ENCODE data around the gene SDHD.

SDHD gene

DNA sequence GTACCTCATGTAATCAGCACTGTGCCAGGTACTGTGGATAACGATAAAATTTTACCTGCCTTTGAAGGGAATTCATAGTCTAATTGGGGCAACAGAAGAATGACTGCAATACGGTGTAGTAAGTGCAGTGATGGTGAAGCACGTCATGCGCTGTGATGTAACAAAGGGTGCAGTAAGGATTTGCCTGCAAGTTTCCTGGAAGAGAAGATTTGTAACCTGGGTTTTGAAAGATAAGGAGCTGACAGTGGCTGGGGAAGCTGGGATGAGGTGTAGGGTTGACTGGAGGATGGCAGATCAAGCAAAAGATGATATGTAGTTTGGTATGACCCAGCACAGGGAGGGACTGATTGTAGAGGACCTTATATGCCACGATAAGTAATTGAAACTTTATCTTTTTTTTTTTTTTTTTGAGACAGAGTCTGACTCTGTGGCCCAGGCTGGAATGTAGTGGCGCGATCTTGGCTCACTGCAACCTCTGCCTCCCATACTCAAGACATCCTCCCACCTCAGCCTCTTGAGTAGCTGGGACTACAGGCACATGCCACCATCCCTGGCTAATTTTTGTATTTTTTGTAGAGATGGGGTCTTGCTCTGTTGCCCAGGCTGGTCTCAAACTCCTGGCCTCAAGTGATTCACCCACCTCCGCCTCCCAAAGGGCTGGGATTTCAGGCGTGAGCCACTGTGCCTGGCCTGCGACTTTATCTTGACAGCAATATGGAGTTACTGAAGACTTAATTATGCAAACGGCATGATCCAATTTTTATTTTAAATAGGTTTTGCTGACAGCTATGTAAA lies 11.3 kb downstream of the SDHD start:
- TF ChIP-seq POU6F1 (CRISPR knock-in tag; IDR thresholded peaks at IDR 0.05; ENCODE audit: borderline replicate concordance, low read depth): no peak
- TF ChIP-seq ZNF565 (CRISPR knock-in tag; conservative IDR thresholded peaks at IDR 0.05; ENCODE audit: low read depth): no peak
- no peak for TF ChIP-seq ZNF70 (CRISPR knock-in tag; IDR thresholded peaks at IDR 0.05)
- TF ChIP-seq, protein P1, sequence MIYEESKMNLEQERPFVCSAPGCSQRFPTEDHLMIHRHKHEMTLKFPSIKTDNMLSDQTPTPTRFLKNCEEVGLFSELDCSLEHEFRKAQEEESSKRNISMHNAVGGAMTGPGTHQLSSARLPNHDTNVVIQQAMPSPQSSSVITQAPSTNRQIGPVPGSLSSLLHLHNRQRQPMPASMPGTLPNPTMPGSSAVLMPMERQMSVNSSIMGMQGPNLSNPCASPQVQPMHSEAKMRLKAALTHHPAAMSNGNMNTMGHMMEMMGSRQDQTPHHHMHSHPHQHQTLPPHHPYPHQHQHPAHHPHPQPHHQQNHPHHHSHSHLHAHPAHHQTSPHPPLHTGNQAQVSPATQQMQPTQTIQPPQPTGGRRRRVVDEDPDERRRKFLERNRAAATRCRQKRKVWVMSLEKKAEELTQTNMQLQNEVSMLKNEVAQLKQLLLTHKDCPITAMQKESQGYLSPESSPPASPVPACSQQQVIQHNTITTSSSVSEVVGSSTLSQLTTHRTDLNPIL (CRISPR knock-in tag; IDR thresholded peaks at IDR 0.05; ENCODE audit: low read depth): no peak
- TF ChIP-seq SNAI2 (CRISPR knock-in tag; IDR thresholded peaks at IDR 0.05): no peak
- no peak for TF ChIP-seq ZFP3 (CRISPR knock-in tag; IDR thresholded peaks at IDR 0.05)
- TF ChIP-seq TCF4 (CRISPR knock-in tag; IDR thresholded peaks at IDR 0.05; ENCODE audit: borderline replicate concordance): no peak
- no peak for TF ChIP-seq BACH2 (CRISPR knock-in tag; IDR thresholded peaks at IDR 0.05; ENCODE audit: borderline replicate concordance)
- TF ChIP-seq ZC3H10 (CRISPR knock-in tag; IDR thresholded peaks at IDR 0.05): no peak
- no peak for TF ChIP-seq TSHZ2 (CRISPR knock-in tag; IDR thresholded peaks at IDR 0.05)
- TF ChIP-seq ZFP30 (CRISPR knock-in tag; IDR thresholded peaks at IDR 0.05): no peak

GRCh38 chr11:112100462-112100861 lies 13.8 kb downstream of the SDHD start:
- no peak for ATAC-seq
- TF ChIP-seq ZFP30 (CRISPR knock-in tag; IDR thresholded peaks at IDR 0.05) (no peak), RARB (CRISPR knock-in tag; IDR thresholded peaks at IDR 0.05) (no peak), ZC3H10 (CRISPR knock-in tag; IDR thresholded peaks at IDR 0.05) (no peak), ARNTL (CRISPR knock-in tag; IDR thresholded peaks at IDR 0.05; ENCODE audit: borderline replicate concordance, low read depth) (no peak), ZNF565 (CRISPR knock-in tag; conservative IDR thresholded peaks at IDR 0.05; ENCODE audit: low read depth) (no peak), TSHZ2 (CRISPR knock-in tag; IDR thresholded peaks at IDR 0.05) (no peak), PPARA (CRISPR knock-in tag; IDR thresholded peaks at IDR 0.05; ENCODE audit: borderline replicate concordance) (no peak), ZNF70 (CRISPR knock-in tag; IDR thresholded peaks at IDR 0.05) (no peak), GLIS3 (CRISPR knock-in tag; IDR thresholded peaks at IDR 0.05) (no peak), ISL1 (CRISPR knock-in tag; IDR thresholded peaks at IDR 0.05) (no peak), SNAI2 (CRISPR knock-in tag; IDR thresholded peaks at IDR 0.05) (no peak), ESRRG (CRISPR knock-in tag; IDR thresholded peaks at IDR 0.05) (no peak), OSR1 (CRISPR knock-in tag; IDR thresholded peaks at IDR 0.05) (no peak), BACH2 (CRISPR knock-in tag; IDR thresholded peaks at IDR 0.05; ENCODE audit: borderline replicate concordance) (no peak), ZFP3 (CRISPR knock-in tag; IDR thresholded peaks at IDR 0.05) (no peak), TCF4 (CRISPR knock-in tag; IDR thresholded peaks at IDR 0.05; ENCODE audit: borderline replicate concordance) (no peak)
- TF ChIP-seq, protein P1 (CRISPR knock-in tag; IDR thresholded peaks at IDR 0.05; ENCODE audit: low read depth): no peak
- TF ChIP-seq, protein P2, sequence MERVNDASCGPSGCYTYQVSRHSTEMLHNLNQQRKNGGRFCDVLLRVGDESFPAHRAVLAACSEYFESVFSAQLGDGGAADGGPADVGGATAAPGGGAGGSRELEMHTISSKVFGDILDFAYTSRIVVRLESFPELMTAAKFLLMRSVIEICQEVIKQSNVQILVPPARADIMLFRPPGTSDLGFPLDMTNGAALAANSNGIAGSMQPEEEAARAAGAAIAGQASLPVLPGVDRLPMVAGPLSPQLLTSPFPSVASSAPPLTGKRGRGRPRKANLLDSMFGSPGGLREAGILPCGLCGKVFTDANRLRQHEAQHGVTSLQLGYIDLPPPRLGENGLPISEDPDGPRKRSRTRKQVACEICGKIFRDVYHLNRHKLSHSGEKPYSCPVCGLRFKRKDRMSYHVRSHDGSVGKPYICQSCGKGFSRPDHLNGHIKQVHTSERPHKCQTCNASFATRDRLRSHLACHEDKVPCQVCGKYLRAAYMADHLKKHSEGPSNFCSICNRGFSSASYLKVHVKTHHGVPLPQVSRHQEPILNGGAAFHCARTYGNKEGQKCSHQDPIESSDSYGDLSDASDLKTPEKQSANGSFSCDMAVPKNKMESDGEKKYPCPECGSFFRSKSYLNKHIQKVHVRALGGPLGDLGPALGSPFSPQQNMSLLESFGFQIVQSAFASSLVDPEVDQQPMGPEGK (CRISPR knock-in tag; IDR thresholded peaks at IDR 0.05; ENCODE audit: borderline replicate concordance): no peak

More for the DNA sequence above, 11.3 kb downstream of the SDHD start:
- no peak for ATAC-seq
